IMR-90 (cell line): ENCODE results near the gene NAV1. TPM values are rescaled to one million over a fixed set of nuclear protein-coding genes. Genes with fewer than 3 reads are reported as not detected.

Source experiments
- CEBPB ChIP-seq: IDR thresholded peaks from 2 replicates; pipeline ENCODE4 v1.6.1; 2012; ENCODE audit warnings: low read depth, low read length, improper control_type of control experiment
- CHD1 ChIP-seq: IDR thresholded peaks from 2 replicates; pipeline ENCODE4 v1.6.1; 2012; ENCODE audit warnings: low read depth, low read length, improper control_type of control experiment
- ELK1 ChIP-seq: fragments of 150-350 bp; IDR thresholded peaks from 2 replicates; pipeline ENCODE4 v1.6.1; 2016; ENCODE audit warnings: low read depth, mild to moderate bottlenecking, low read length, moderate library complexity, borderline replicate concordance
- FOS ChIP-seq: fragments of 150-350 bp; IDR thresholded peaks from 2 replicates; pipeline ENCODE4 v1.6.1; 2016; ENCODE audit warnings: low read depth, low read length
- MAFK ChIP-seq: IDR thresholded peaks from 2 replicates; pipeline ENCODE4 v1.6.1; 2012; ENCODE audit warnings: low read depth, low read length, improper control_type of control experiment
- MXI1 ChIP-seq: IDR thresholded peaks from 2 replicates; pipeline ENCODE4 v1.6.1; 2012; ENCODE audit warnings: low read depth, mild to moderate bottlenecking, low read length, moderate library complexity, borderline replicate concordance
- RCOR1 ChIP-seq: IDR thresholded peaks from 2 replicates; pipeline ENCODE4 v1.6.1; 2012; ENCODE audit warnings: mild to moderate bottlenecking, low read length, improper control_type of control experiment; ENCODE audit not compliant: insufficient replicate concordance
- SMC3 ChIP-seq: fragments of 150-350 bp; IDR thresholded peaks from 2 replicates; pipeline ENCODE4 v1.6.1; 2016; ENCODE audit warnings: low read depth, mild to moderate bottlenecking, antibody characterized with exemption, low read length, moderate library complexity
- polyA plus RNA-seq, 3 experiments: library from polyadenylated mRNA; depleted of rRNA; stranded (reverse); fragments of >200 nt; gene quantifications; 2 replicates each; pipeline ENCODE4 v1.2.3, GENCODE V29; 2012; ENCODE audit warnings: low replicate concordance in 1 of 3
- total RNA-seq: library from RNA; depleted of rRNA; stranded (reverse); fragments of >200 nt; gene quantifications from 2 replicates; pipeline ENCODE4 v1.2.3, GENCODE V29; 2012

The NAV1 gene
- total and polyA plus RNA-seq, 2 of the 4 experiments (the other 2 are of a cell fraction) = 14.0 to 23.1 TPM

- TF ChIP-seq ELK1 (no peak), MXI1 (no peak), FOS (no peak), CEBPB (no peak), SMC3 (no peak), RCOR1 (no peak), MAFK (no peak), CHD1 (no peak)
Measured at GRCh38 chr1:201510734-201511133, 28.2 kb upstream of the NAV1 start (continued).
